ENCODE results near the gene CCDC91.

- TF ChIP-seq POLR2A (IDR thresholded peaks at IDR 0.05; ENCODE audit: low read depth, low read length): no peak
- no peak for TF ChIP-seq POLR2AphosphoS5 (IDR thresholded peaks at IDR 0.05; ENCODE audit: low read depth, low read length)
These were observed 307.7 kb downstream of the CCDC91 start for GRCh38 chr12:28497889-28498411.
